H1 (cell line): Measurements from ENCODE around the gene CTNNBL1. TPM values are rescaled to one million over a fixed set of nuclear protein-coding genes. Genes with fewer than 3 reads are reported as not detected.

ENCODE experiments used
- CTCF ChIA-PET: fragments of 300-600 bp; sonication (Branson Sonifier 250); formaldehyde crosslinking; loops from one replicate; lab custom pipeline; 2021; ENCODE audit not compliant: partially characterized antibody; lab: Charles Lee
- POLR2A ChIA-PET: fragments of 300-600 bp; sonication (Branson Sonifier 250); formaldehyde crosslinking; loops from one replicate; lab custom pipeline; 2021; ENCODE audit warnings: inconsistent platforms; ENCODE audit not compliant: partially characterized antibody; lab: Charles Lee
- DNase-seq, 2 experiments: peaks; one replicate each; pipeline versions ENCODE4 v3.0.0 to v3.0.0-alpha.2; 2010 to 2022; ENCODE audit warnings: low spot score in 2 of 2, low read depth in 1 of 2, mixed read lengths in 1 of 2
- FAIRE-seq: peaks from 2 replicates; lab custom pipeline; 2011; peaks lifted over from hg19 to GRCh38; lab: Jason Lieb, UNC
- H2AFZ ChIP-seq: 2 replicates; pipeline ENCODE4 v1.8.1; 2012; ENCODE audit warnings: low read length, inconsistent platforms
- H2AK5ac ChIP-seq: 2 replicates; pipeline ENCODE4 v1.6.1; 2013; ENCODE audit warnings: low read depth, low read length
- H2BK120ac ChIP-seq: replicated peaks from 2 replicates; pipeline ENCODE3; 2013; ENCODE audit warnings: low read depth, low read length, inconsistent platforms
- H2BK12ac ChIP-seq: 2 replicates; pipeline ENCODE4 v1.6.1; 2013; ENCODE audit warnings: low read depth, low read length
- H2BK15ac ChIP-seq: 2 replicates; pipeline ENCODE4 v1.6.1; 2013; ENCODE audit warnings: low read length
- H2BK20ac ChIP-seq: 2 replicates; pipeline ENCODE4 v1.6.1; 2013; ENCODE audit warnings: low read length
- H2BK5ac ChIP-seq: 2 replicates; pipeline ENCODE4 v1.6.1; 2013; ENCODE audit warnings: low read depth, low read length
- H3K14ac ChIP-seq: 2 replicates; pipeline ENCODE4 v1.6.1; 2013; ENCODE audit warnings: inconsistent platforms; ENCODE audit not compliant: insufficient read length
- H3K18ac ChIP-seq: 2 replicates; pipeline ENCODE4 v1.6.1; 2013; ENCODE audit warnings: low read length; ENCODE audit errors: extremely low read depth
- H3K23ac ChIP-seq: 2 replicates; pipeline ENCODE4 v1.6.1; 2013; ENCODE audit warnings: inconsistent platforms; ENCODE audit not compliant: insufficient read length
- H3K23me2 ChIP-seq: 2 replicates; pipeline ENCODE4 v1.6.1; 2013; ENCODE audit warnings: low read depth, low read length
- H3K27ac ChIP-seq: 2 replicates; pipeline ENCODE4 v1.6.1; 2011; ENCODE audit warnings: low read depth, low read length, inconsistent platforms
- H3K27me3 ChIP-seq, 4 experiments: replicated peaks in 1 of 4; 1 replicate in 1 of 4; 2 replicates in 3 of 4; pipeline versions ENCODE4 v1.6.1 to v1.8.1; 2011 to 2013; ENCODE audit warnings: low read length in 3 of 4, mild to moderate bottlenecking in 3 of 4, inconsistent platforms in 2 of 4, mixed read lengths in 2 of 4, moderate library complexity in 1 of 4; ENCODE audit not compliant: control insufficient read depth in 3 of 4, insufficient read depth in 3 of 4; ENCODE audit errors: extremely low read depth in 1 of 4
- H3K36me3 ChIP-seq, 4 experiments: 2 replicates each; pipeline versions ENCODE4 v1.6.1 to v1.8.1; 2011 to 2013; ENCODE audit warnings: mild to moderate bottlenecking in 4 of 4, low read length in 3 of 4, moderate library complexity in 2 of 4, control low read depth in 1 of 4, inconsistent platforms in 1 of 4; ENCODE audit not compliant: insufficient read depth in 4 of 4, control insufficient read depth in 2 of 4
- H3K4ac ChIP-seq: replicated peaks from 2 replicates; pipeline ENCODE3; 2013; ENCODE audit warnings: low read length, low read depth, mixed read lengths, inconsistent platforms; ENCODE audit not compliant: insufficient read length
- H3K4me1 ChIP-seq, 4 experiments: replicated peaks in 1 of 4; 1 replicate in 1 of 4; 2 replicates in 3 of 4; pipeline versions ENCODE4 v1.6.1 to v1.8.1; 2011 to 2013; ENCODE audit warnings: low read length in 3 of 4, inconsistent platforms in 2 of 4, mixed read lengths in 1 of 4; ENCODE audit not compliant: insufficient read depth in 4 of 4, control insufficient read depth in 3 of 4
- H3K4me2 ChIP-seq, 2 experiments: 2 replicates each; pipeline versions ENCODE4 v1.6.1 to v1.8.1; 2011 to 2013; ENCODE audit warnings: low read depth in 2 of 2, low read length in 2 of 2, control low read depth in 1 of 2, inconsistent platforms in 1 of 2, mild to moderate bottlenecking in 1 of 2; ENCODE audit not compliant: insufficient read depth in 1 of 2
- H3K4me3 ChIP-seq, 4 experiments: fragments of 200-600, 300-600 bp in 1 of 4; sonication (generic), shearing (Covaris generic), sonication (Bioruptor Twin) in 1 of 4; 2 replicates each; pipeline versions ENCODE4 v1.5.1 to v1.8.1; 2011 to 2016; ENCODE audit warnings: low read length in 4 of 4, low read depth in 3 of 4, control low read depth in 2 of 4, inconsistent platforms in 2 of 4, mild to moderate bottlenecking in 2 of 4, mixed read lengths in 1 of 4, moderate library complexity in 1 of 4; ENCODE audit not compliant: insufficient read depth in 2 of 4; ENCODE audit errors: extremely low read depth in 1 of 4
- H3K56ac ChIP-seq: replicated peaks from 2 replicates; pipeline ENCODE3; 2013; ENCODE audit warnings: low read depth, mild to moderate bottlenecking, mixed read lengths, low read length, inconsistent platforms; ENCODE audit not compliant: insufficient read length
- H3K79me1 ChIP-seq: 2 replicates; pipeline ENCODE4 v1.6.1; 2013; ENCODE audit warnings: low read depth, low read length, control low read depth
- H3K79me2 ChIP-seq, 2 experiments: 2 replicates each; pipeline versions ENCODE4 v1.6.1 to v1.8.1; 2012 to 2013; ENCODE audit warnings: low read length in 2 of 2, mild to moderate bottlenecking in 2 of 2, inconsistent platforms in 1 of 2; ENCODE audit not compliant: insufficient read depth in 2 of 2, control insufficient read depth in 1 of 2
- H3K9ac ChIP-seq, 4 experiments: replicated peaks in 1 of 4; 1 replicate in 1 of 4; 2 replicates in 3 of 4; pipeline versions ENCODE4 v1.6.1 to v1.8.1; 2011 to 2013; ENCODE audit warnings: low read depth in 3 of 4, low read length in 3 of 4, control low read depth in 2 of 4, mild to moderate bottlenecking in 2 of 4, moderate library complexity in 2 of 4, inconsistent platforms in 1 of 4; ENCODE audit errors: extremely low read depth in 1 of 4
- H3K9me3 ChIP-seq, 2 experiments: 2 replicates each; pipeline versions ENCODE4 v1.6.1 to v1.8.1; 2012 to 2013; ENCODE audit warnings: mild to moderate bottlenecking in 2 of 2, moderate library complexity in 2 of 2, control low read depth in 1 of 2, inconsistent platforms in 1 of 2, low read depth in 1 of 2, low read length in 1 of 2, mixed read lengths in 1 of 2; ENCODE audit not compliant: insufficient read depth in 2 of 2
- H4K20me1 ChIP-seq, 2 experiments: replicated peaks in 1 of 2; 2 replicates each; pipeline versions ENCODE3 to v1.8.1; 2011 to 2013; ENCODE audit warnings: inconsistent platforms in 2 of 2, low read length in 2 of 2, mild to moderate bottlenecking in 1 of 2; ENCODE audit not compliant: insufficient read depth in 2 of 2, control insufficient read depth in 1 of 2
- H4K5ac ChIP-seq: 2 replicates; pipeline ENCODE4 v1.6.1; 2013; ENCODE audit warnings: low read length, low read depth, mixed read lengths, inconsistent platforms; ENCODE audit not compliant: insufficient read length
- H4K8ac ChIP-seq: 2 replicates; pipeline ENCODE4 v1.8.0; 2013; ENCODE audit warnings: mild to moderate bottlenecking, moderate library complexity, low read length, inconsistent platforms; ENCODE audit not compliant: insufficient read depth; ENCODE audit errors: extremely low read depth
- H4K91ac ChIP-seq: replicated peaks from 2 replicates; pipeline ENCODE3; 2013; ENCODE audit warnings: low read length, mixed read lengths, inconsistent platforms; ENCODE audit not compliant: insufficient read length
- CEBPB ChIP-seq: IDR thresholded peaks from 2 replicates; pipeline ENCODE4 v1.6.1; 2012; ENCODE audit warnings: low read depth, low read length
- WGBS, 2 experiments: shearing (Covaris generic) in 1 of 2; methylation state at CpG; one replicate each; pipeline versions ENCODE4 v1.1.6 to v1.1.7; 2013 to 2015; ENCODE audit warnings: low lambda C conversion rate in 2 of 2, mixed read lengths in 2 of 2, inconsistent platforms in 1 of 2, low coverage in 1 of 2, missing lambda C conversion rate in 1 of 2; ENCODE audit not compliant: insufficient replicate concordance in 2 of 2, insufficient coverage in 1 of 2, insufficient read length in 1 of 2; ENCODE audit errors: extremely low coverage in 1 of 2, missing lambda C conversion rate in 1 of 2; 5-methylcytosine and 5-hydroxymethylcytosine counted together
- polyA plus RNA-seq, 7 experiments: library from polyadenylated mRNA; depleted of rRNA in 3 of 7; stranded (reverse) in 5 of 7; unstranded in 2 of 7; fragments of >200 nt in 5 of 7; fragments of 200-250 nt in 2 of 7; gene quantifications; 1 replicate in 5 of 7; 2 replicates in 1 of 7; 4 replicates in 1 of 7; pipeline versions ENCODE4 v1.2.1 to v1.2.3, GENCODE V29; 2011 to 2013; ENCODE audit warnings: missing spikeins in 2 of 7, mixed read lengths in 2 of 7
- total RNA-seq: library from RNA; stranded (reverse); fragmentation: NEBNext Ultra II Directional; extraction: Animal tissue kit (Norgen Biotek cat#: 25700); gene quantifications from 2 replicates; pipeline ENCODE4 v1.2.1, GENCODE V29; 2021

The CTNNBL1 gene
- total and polyA plus RNA-seq, 2 of the 8 experiments (the other 6 are each of a cell fraction or from before 2014, with no cell fraction given), result 19.6 to 81.6 TPM

DNA sequence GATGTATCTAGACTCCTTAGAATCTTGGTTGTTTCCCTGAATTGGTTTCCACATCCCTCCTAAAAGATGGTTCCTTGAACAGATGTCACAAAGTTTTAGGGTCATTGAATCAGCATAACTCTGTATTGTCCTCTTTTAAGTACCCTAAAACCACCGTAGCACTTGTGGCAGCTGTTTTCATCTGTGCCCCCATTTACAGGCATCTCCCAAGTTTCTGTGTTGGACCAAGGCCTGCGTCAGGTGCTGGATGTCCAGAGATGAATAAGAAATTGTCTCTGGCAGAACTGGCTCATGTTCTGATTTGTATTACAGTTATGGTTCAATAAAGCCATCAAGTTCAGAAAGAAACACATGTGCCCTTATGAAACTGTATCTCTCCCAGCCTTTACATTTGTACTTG is 48.3 kb downstream of the CTNNBL1 start:
- no peak overlapping the region for H4K8ac ChIP-seq
- H3K18ac ChIP-seq, result no peak overlapping the region
- no peak overlapping the region for H2BK12ac ChIP-seq
- H3K27me3 ChIP-seq, result no peaks in the 10 kb centered on the region
- no peak overlapping the region for H2BK20ac ChIP-seq
- H3K36me3 ChIP-seq, result peaks cover 3 to 22% (median 13%) of the 10 kb centered on the region in 4 experiments
- 87% methylated on average over 2 of the region's 2 CpGs; no CpG with 5 or more reads in 1 of the 2 experiments for WGBS, 2 experiments
- H2BK5ac ChIP-seq, result no peak overlapping the region
- no peaks in the 10 kb centered on the region for H3K23me2 ChIP-seq
- no peak overlapping the region for H3K4me2 ChIP-seq
- no peaks in the 10 kb centered on the region for H3K9me3 ChIP-seq
- H3K4me3 ChIP-seq, result no peak overlapping the region
- H3K14ac ChIP-seq, result no peak overlapping the region
- POLR2A ChIA-PET, result interaction anchor here (1.8 kb wide), 1 partner anchor 9 kb away, joined by 4 read pairs; no protein-coding TSS in a partner anchor
- no peak overlapping the region for H4K91ac ChIP-seq
- H4K5ac ChIP-seq, result no peak overlapping the region
- H3K56ac ChIP-seq, result no peak overlapping the region
- TF ChIP-seq CEBPB, result no peak
- H3K9ac ChIP-seq, result no peak overlapping the region
- no peaks in the 10 kb centered on the region; a peak in 1 of 4 replicates for H3K79me2 ChIP-seq
- H3K27ac ChIP-seq, result no peak overlapping the region
- peaks cover 3% of the 10 kb centered on the region; the same call in 1 of the 2 replicates for H3K79me1 ChIP-seq
- no peak overlapping the region for H2BK15ac ChIP-seq
- H2AK5ac ChIP-seq, result no peak overlapping the region
- H2AFZ ChIP-seq, result no peak overlapping the region
- no peak overlapping the region for H3K23ac ChIP-seq
- CTCF ChIA-PET, result no interaction called here
- no peak for DNase-seq
- no peak for FAIRE-seq
- no peak overlapping the region for H2BK120ac ChIP-seq
- H4K20me1 ChIP-seq, result peaks cover 0 to 2% of the 10 kb centered on the region in 2 experiments
- H3K4me1 ChIP-seq, result peaks cover 0 to 2% (median under 1%) of the 10 kb centered on the region in 4 experiments; a peak in 1 of 7 replicates
- no peak overlapping the region for H3K4ac ChIP-seq
